Parathyroid adenoma (tissue), 2 donors: ENCODE measurements around the gene EYA2.

Experiments used
- H2AFZ ChIP-seq: fragments of 300-600 bp; sonication (generic); one replicate; pipeline ENCODE4 v1.7.0; 2017; ENCODE audit warnings: antibody characterized with exemption, mild to moderate bottlenecking
- H3K27ac ChIP-seq: fragments of 300-600 bp; sonication (generic); one replicate; pipeline ENCODE4 v1.7.0; 2017
- H3K27me3 ChIP-seq: fragments of 300-600 bp; sonication (generic); one replicate; pipeline ENCODE4 v1.7.0; 2017; ENCODE audit warnings: low read length; ENCODE audit not compliant: control insufficient read depth, insufficient read depth
- H3K36me3 ChIP-seq: fragments of 300-600 bp; sonication (generic); one replicate; pipeline ENCODE4 v1.7.0; 2017; ENCODE audit warnings: low read length; ENCODE audit not compliant: control insufficient read depth, insufficient read depth
- H3K4me1 ChIP-seq: fragments of 300-600 bp; sonication (generic); one replicate; pipeline ENCODE4 v1.7.0; 2017; ENCODE audit warnings: control low read depth
- H3K4me2 ChIP-seq: fragments of 300-600 bp; sonication (generic); one replicate; pipeline ENCODE4 v1.7.0; 2017; ENCODE audit warnings: low read length
- H3K4me3 ChIP-seq: fragments of 300-600 bp; sonication (generic); one replicate; pipeline ENCODE4 v1.7.0; 2017; ENCODE audit warnings: low read depth, low read length
- H3K79me2 ChIP-seq: fragments of 300-600 bp; sonication (generic); one replicate; pipeline ENCODE4 v1.7.0; 2017; ENCODE audit warnings: control low read depth
- H3K9ac ChIP-seq: fragments of 300-600 bp; sonication (generic); one replicate; pipeline ENCODE4 v1.7.0; 2017; ENCODE audit warnings: mild to moderate bottlenecking
- H3K9me3 ChIP-seq: fragments of 300-600 bp; sonication (generic); one replicate; pipeline ENCODE4 v1.7.0; 2017; ENCODE audit warnings: low read length; ENCODE audit not compliant: control insufficient read depth
- TF ChIP-seq, protein P1 (sequence below): fragments of 300-600 bp; sonication (generic); IDR thresholded peaks from one replicate; pipeline ENCODE4 v1.7.0; 2017; ENCODE audit warnings: antibody characterized with exemption, mild to moderate bottlenecking
- donor health status: primary hyperparathyroidism.

Gene EYA2

DNA sequence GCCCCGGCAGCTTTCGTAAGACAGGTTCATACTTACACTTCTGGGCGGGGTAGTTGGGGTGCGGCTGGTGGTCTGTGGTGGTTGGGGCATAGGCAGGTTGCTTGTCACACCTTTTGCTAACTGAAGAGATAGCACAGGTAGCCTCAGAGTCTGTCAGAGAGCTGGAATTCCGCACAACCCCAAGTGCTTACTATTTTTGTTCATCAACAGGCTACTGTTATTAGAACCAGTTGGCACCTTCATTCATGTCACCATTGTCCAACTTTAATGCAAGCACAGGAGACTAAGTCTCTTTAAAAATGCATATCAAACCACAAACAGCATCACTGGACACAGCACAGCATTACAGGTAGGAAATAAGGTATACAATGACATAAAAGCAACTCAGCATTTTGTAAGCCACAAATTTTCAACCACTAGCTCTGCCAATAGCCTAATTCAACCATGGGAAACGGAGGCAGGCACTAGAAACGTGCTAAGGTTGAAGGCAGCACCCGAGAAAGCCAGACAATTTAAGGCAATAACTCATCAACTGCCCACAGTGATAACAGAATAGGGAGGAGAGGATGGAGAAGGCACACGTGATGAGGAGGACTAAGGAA, 318.1 kb downstream of the EYA2 start:
- no peak overlapping the region for H3K27ac ChIP-seq
- peaks cover 11% of the 10 kb centered on the region for H3K79me2 ChIP-seq

DNA sequence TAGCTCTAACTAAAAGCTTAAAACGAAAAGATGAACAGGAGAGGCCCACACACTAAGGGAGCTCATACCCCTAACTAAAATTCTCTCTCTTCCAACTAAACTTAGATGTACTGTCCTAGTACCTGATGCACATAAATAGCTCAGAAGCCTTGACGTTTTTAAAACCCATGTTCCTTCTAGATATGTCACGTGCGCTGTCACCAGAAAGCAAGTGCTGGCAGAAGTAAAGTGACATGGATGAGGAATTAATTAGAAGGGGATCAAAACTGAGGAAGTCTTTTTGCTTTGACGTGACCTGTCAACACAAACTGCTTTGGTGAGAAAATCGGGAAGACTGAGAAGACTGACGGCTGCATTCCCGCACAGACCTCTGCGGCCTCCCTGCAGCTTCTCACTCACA, 319.3 kb downstream of the EYA2 start:
- H3K9me3 ChIP-seq, result no peaks in the 10 kb centered on the region
- no peak overlapping the region for H3K9ac ChIP-seq
- H3K36me3 ChIP-seq, result no peaks in the 10 kb centered on the region
- H3K4me3 ChIP-seq, result no peak overlapping the region
- H3K27ac ChIP-seq, result no peak overlapping the region
- H2AFZ ChIP-seq, result no peak overlapping the region
- H3K27me3 ChIP-seq, result no peaks in the 10 kb centered on the region
- no peaks in the 10 kb centered on the region for H3K4me1 ChIP-seq
- no peak overlapping the region for H3K4me2 ChIP-seq
- H3K79me2 ChIP-seq, result peaks cover 11% of the 10 kb centered on the region
- TF ChIP-seq, protein P1, sequence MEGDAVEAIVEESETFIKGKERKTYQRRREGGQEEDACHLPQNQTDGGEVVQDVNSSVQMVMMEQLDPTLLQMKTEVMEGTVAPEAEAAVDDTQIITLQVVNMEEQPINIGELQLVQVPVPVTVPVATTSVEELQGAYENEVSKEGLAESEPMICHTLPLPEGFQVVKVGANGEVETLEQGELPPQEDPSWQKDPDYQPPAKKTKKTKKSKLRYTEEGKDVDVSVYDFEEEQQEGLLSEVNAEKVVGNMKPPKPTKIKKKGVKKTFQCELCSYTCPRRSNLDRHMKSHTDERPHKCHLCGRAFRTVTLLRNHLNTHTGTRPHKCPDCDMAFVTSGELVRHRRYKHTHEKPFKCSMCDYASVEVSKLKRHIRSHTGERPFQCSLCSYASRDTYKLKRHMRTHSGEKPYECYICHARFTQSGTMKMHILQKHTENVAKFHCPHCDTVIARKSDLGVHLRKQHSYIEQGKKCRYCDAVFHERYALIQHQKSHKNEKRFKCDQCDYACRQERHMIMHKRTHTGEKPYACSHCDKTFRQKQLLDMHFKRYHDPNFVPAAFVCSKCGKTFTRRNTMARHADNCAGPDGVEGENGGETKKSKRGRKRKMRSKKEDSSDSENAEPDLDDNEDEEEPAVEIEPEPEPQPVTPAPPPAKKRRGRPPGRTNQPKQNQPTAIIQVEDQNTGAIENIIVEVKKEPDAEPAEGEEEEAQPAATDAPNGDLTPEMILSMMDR, result no peak

More for the DNA sequence above, 318.1 kb downstream of the EYA2 start:
- Histone ChIP-seq H3K27me3 (no peaks in the 10 kb centered on the region), H3K9me3 (no peaks in the 10 kb centered on the region), H2AFZ (no peak overlapping the region), H3K4me2 (no peak overlapping the region), H3K9ac (no peak overlapping the region), H3K4me3 (no peak overlapping the region), H3K4me1 (no peaks in the 10 kb centered on the region), H3K36me3 (no peaks in the 10 kb centered on the region)
- TF ChIP-seq, protein P1, result no peak

DNA sequence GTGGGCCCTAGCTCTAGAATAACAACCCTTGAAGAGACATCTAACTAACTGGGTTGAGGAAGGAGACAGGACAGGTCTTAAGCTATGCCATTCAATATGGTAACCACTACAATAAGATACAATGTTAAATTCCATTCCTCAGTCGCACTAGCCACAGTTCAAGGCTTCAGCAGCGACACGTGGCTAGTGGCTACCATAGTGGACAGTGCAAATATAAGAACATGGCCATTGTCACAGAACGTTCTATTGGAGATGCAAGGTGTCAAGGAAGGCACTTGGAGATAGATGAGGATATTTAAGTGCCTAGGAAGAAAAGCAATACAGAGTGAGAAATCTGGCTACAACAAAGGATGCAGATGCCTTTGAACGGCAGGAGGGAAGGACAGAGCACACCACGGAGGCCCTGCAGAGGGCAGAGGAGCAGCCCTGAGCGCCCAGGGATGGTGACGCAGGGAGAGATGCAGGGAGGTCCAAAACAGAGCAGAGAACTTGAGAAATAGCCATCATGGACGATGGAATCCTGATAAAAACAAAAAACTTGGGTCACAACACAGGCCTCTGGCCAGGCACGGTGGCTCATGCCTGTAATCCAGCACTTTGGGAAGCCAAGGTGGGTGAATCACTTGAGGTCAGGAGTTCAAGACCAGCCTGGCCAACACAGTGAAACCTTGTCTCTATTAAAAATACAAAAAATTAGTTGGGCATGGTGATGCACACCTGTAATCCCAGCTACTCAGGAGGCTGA, 321.2 kb downstream of the EYA2 start:
- no peak overlapping the region for H3K27ac ChIP-seq
- no peaks in the 10 kb centered on the region for H3K9me3 ChIP-seq
- H3K27me3 ChIP-seq, result no peaks in the 10 kb centered on the region
- no peak overlapping the region for H3K4me3 ChIP-seq
- peaks cover 16% of the 10 kb centered on the region for H3K79me2 ChIP-seq
- H3K36me3 ChIP-seq, result no peaks in the 10 kb centered on the region
- TF ChIP-seq, protein P1, result no peak
- no peak overlapping the region for H3K9ac ChIP-seq
- H2AFZ ChIP-seq, result no peak overlapping the region
- no peak overlapping the region for H3K4me2 ChIP-seq
- no peaks in the 10 kb centered on the region for H3K4me1 ChIP-seq

- H3K27ac ChIP-seq, result no peak overlapping the region
- H3K4me2 ChIP-seq, result no peak overlapping the region
- TF ChIP-seq, protein P1, result no peak
- H3K4me3 ChIP-seq, result no peak overlapping the region
- H3K27me3 ChIP-seq, result no peaks in the 10 kb centered on the region
- H2AFZ ChIP-seq, result no peak overlapping the region
- H3K4me1 ChIP-seq, result no peaks in the 10 kb centered on the region
- no peaks in the 10 kb centered on the region for H3K9me3 ChIP-seq
- peaks cover 16% of the 10 kb centered on the region for H3K79me2 ChIP-seq
- H3K36me3 ChIP-seq, result no peaks in the 10 kb centered on the region
- no peak overlapping the region for H3K9ac ChIP-seq
Measured at GRCh38 chr20:47216819-47217410, 322.3 kb downstream of the EYA2 start.
